ENCODE data around the gene NAV2.

The NAV2 gene

DNA sequence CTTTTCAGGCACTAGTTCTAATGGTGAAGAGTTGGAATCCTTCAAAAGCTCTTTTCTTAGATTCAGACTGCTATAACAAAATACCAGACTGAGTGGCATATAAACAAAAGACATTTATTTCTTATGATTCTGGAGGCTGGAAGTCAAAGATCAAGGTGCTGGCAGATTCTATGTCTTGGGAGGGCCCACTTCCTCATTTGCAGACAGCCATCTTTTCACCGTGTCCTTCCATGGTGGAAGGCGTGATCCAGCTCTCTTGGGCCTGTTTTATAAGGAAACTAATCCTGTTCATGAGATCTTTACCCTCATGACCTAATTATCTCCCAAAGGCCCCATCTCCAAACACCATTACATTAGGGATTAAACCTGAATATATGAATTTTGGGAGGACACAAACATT, 124.0 kb downstream of the NAV2 start:
- no peak for DNase-seq (ENCODE audit: low spot score)

GRCh38 chr11:19838994-19839768, 126.5 kb downstream of the NAV2 start:
- no peak for DNase-seq (ENCODE audit: low spot score)

DNA sequence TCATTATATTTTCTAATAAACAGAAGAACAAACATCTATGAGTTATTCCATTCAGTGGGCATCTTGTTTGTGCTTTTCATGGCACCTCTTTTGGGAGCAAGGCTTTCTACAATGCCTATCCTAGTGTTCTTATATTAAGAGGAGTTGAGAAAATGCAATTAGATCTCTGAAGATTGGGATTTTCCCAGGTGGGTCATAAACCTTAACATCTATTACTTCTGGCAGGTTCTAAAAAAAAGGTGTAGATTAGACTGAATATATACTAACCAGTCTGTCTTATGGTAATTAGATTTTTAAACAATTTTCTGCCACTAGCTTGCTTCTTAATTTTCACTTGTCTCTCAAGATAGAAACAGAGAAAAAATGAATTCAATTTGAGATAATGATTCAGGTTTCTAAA, 128.3 kb downstream of the NAV2 start:
- no peak for DNase-seq (ENCODE audit: low spot score)

- no peak for DNase-seq (ENCODE audit: low spot score)
Measured at GRCh38 chr11:19842505-19842904, 129.9 kb downstream of the NAV2 start.

GRCh38 chr11:19843079-19843478, 130.4 kb downstream of the NAV2 start:
- DNase-seq (ENCODE audit: low spot score), result no peak

- no peak for DNase-seq (ENCODE audit: low spot score)
Measured at GRCh38 chr11:19844012-19844411, 131.4 kb downstream of the NAV2 start.

DNA sequence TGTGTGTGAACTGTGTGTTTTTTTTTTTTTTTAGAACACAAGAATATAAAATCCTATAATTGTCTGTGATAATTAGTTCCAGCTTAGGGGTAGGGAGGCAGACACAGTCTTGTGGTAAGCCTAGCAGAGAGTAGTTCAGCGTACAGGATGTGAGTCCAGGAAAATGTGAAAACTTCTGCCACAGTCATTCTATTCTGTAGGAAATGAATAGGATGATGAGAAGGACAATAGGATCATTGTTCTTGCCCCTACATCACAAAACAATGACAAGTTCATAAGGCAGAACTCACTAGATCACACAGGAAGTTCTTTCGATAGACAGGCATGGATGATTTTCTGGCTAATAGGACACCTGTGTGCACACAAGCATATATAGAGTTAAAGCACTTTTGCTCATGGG, 132.2 kb downstream of the NAV2 start:
- DNase-seq (ENCODE audit: low spot score), result no peak

DNA sequence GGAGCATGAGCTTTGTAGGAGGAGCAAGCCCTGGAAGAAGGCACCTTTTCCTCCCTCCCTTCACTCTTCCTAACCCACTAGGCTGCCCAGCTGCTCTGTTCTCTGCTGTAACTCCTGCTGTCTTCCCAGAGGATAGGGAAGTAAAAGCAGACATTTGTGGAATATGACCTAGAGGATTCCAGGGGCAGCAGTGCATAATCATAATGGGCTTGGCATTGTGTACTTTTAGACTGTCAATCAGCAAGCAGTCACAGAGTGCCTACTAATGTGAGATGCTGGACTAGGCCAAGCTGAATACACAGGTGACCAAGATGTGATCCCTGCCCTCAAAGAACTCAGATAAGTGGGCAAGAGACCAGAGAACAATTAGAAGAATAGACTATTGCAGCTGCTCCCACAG, 133.0 kb downstream of the NAV2 start:
- DNase-seq (ENCODE audit: low spot score), result no peak

- no peak for DNase-seq (ENCODE audit: low spot score)
Measured at GRCh38 chr11:19846654-19847305, 134.1 kb downstream of the NAV2 start.

DNA sequence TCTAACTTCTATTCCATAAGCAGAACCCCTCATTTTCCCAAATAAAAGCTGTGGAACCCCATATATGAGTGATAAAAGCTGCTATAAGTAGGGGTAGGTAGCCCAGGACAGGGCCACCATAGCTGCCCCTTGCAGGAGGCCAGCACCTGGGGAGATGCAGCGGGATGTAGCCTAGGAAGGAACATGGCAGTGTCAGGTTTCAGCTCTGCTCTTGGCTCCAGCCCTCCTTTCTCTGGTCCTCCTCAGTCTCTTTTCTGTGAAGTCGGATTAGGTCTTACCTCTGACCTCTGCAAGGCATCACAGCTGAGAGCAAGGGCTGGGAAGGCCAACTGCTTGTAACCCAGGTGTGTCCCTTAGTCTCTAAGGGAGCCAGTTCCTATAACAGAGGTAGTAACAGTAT, 135.6 kb downstream of the NAV2 start:
- no peak for DNase-seq (ENCODE audit: low spot score)

DNA sequence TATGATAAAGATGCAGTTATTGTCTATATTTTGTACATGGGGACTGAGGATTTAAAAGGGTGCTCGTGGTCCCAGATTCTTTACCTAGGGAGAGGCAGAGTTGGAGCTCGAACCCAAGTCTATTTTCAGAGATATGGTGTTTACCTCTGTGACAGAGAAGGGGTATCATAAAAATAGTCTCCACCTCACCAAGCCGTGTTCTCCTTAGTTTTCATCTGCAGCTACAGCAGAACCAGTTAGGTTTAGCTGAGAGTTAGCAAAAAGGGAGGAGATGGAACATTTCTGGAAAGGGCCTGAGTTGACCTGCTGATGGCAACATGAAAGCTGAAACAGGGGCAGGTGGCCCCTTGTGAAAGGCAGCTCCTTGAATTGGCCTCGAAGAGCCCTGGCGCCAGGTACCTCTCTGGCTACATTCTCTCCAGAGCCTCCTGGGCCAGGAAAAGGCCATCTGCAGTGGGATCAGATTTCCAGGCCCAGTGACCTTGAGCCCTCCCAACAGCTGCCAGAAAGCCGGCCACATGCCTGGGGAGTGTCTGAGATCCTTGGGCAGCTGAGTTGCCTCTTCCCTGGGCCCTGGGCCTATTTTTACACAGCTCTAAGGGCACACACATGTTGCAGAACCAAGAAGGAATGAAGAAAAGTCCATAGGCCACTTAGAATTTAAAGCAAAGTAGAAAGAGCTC, 136.6 kb downstream of the NAV2 start:
- DNase-seq (ENCODE audit: low spot score), result no peak

DNA sequence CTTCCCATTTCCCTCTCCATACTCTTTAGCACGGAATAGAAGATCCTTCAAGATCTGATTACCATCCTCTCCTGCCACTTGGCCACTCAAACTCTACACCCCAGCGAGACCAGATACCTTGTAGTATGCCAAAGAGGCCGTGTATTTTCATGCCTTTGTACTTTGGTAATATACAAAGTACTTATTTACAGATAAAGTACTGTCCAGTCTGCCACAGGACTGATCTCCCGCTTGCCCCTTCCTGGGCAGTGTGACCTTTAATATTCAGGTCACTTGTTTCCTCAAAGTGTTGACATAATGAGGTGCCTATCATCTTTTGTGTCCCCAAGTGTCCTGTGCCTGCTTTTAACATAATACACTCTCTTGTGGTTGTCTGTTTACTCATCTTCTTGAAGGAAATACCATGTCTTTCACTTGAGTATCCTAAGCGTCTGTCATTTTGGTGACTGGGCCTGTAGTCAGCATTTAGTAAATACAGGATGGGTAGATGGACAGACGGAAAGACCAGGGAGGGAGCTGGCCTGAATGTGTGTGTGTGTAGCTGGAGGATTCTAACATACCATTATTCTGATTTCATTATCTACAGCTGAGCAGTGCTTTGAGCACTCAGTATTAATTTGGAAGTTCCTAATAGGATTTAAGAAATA, 137.4 kb downstream of the NAV2 start:
- DNase-seq (ENCODE audit: low spot score), result no peak

- DNase-seq (ENCODE audit: low spot score), result no peak
Measured at GRCh38 chr11:19852288-19852687, 139.7 kb downstream of the NAV2 start.

DNA sequence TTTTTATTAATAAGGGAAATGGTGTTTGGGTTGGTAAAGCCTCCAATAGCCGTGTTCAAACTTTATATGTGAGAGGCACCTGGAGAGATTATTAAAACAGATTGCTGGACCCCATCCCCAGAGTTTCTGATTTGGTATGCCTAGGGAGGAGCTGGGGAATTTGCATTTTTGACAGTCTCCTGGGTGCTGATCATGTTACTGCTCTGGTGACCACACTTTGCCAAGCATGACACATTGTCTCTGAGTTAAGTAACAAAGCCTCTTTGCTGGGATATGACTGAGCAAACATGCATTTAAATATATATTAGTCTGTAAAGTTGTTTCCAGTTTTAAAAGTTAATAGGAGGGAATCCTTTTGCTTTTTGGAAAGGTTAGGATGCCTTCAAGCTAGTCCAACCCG, 140.4 kb downstream of the NAV2 start:
- DNase-seq (ENCODE audit: low spot score), result no peak

DNA sequence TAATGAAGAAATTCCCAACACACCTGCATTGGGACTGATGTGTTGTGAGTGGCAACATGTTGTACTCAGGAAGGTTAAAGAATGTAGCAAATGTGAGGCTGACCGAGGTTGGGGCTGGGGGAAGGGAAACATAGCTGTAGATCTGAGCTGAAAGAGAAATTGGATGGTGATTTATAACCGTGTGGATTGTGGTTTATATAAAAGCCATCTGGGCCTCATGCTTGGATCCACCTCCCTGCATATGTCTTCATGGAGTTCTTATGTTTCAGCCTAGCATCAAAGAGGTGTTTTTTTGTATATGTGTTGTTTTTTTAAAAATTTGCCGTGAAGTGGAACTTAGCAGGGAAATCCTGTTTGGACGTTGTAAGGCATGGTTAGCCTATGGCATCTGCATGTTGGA, 141.3 kb downstream of the NAV2 start:
- DNase-seq (ENCODE audit: low spot score), result no peak

GRCh38 chr11:19861171-19861570, 148.5 kb downstream of the NAV2 start:
- no peak for DNase-seq (ENCODE audit: low spot score)

DNA sequence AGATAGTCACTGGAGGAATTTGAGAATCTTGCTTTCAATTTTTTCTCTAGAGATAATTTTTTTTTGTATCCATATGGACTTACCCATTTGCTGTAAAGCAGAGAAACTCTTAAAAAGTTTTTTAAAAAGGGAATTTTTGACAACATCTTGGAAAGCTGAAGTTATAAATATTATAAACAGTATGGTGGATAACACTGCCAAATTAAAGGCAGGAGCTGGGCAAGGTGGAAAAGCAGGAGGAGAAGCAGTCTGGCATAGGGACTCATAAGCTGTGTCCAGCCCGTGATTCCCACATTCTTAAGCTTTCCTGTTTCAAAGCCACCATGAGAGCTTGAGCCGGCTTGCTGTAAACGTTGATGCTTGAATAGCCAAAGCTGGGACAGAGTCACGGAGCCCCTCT, 149.5 kb downstream of the NAV2 start:
- no peak for DNase-seq (ENCODE audit: low spot score)

DNA sequence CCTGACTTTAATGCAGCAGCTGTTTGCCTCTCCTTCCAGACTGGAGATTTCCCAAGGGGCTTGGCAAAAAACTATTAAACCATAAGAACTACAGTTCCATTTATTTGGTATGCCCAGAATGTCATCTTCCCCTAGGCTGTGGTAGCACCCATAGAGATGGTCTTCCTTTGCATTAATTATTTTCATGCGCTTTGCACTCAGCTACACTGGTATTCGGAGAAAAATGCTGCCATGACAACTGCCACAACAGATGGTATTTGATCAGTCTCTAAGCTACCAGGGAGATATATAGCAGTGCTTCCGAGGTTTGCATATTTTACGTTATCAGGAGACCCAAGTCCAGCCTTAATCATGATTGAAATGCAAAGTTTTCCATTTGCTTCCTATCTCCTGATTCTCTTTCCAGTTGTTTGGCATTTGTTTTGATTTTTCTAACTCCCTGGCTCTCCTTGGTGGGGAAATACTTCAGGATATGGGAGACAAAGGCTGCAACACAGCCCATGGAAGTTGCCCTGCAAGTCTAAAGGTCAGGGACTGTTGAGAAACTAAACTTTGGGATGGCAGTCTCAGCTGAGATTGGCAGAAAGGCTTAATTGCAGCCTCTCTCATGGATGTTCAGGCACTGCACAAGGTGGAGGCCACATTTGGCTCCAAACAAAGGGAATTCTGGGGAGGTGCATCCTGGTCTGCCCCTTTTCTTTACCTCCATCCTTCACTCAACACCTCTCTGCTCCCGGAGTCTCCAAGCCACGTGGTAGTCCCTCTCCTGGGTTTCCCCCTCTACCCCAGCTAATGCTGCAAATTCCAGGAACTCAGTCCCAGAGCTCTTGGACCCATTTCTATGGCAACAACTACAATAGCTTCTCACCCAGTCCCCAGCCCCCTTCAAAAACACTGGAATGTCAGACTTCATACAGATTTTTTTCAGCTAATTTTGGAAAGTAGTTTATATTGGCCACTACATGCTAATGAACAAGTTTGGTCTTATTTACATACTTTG, 151.8 kb downstream of the NAV2 start:
- DNase-seq (ENCODE audit: low spot score), result no peak

DNA sequence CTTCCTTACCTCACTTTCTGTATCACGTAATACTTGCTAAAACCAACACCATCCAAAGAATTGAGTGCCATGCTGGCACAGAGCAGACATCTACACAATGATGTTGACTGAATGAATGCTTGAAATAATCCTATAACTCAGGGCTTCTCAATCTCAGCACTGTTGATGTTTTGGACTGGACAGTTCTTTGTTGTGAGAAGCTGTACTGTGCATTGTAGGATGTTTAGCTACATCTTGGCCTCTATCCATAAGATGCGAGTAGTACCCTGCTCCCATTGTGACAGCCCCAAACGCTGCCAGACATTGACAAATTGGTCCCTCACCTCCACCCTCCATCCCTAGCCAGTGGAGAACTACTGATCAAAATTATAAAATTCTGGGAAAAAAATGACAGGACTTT, 153.4 kb downstream of the NAV2 start:
- DNase-seq (ENCODE audit: low spot score), result no peak

GRCh38 chr11:19866521-19866920, 153.9 kb downstream of the NAV2 start:
- DNase-seq (ENCODE audit: low spot score), result no peak

- no peak for DNase-seq (ENCODE audit: low spot score)
Measured at GRCh38 chr11:19867064-19867463, 154.4 kb downstream of the NAV2 start.

Measured in LoVo (cell line).